Prostate gland (tissue), 2 donors: ENCODE results near the gene NHLH2. TPM values are rescaled to one million over a fixed set of nuclear protein-coding genes. Genes with fewer than 3 reads are reported as not detected.

Experiments
- DNase-seq: peaks from one replicate; pipeline ENCODE4 v3.0.0-alpha.2; 2019; ENCODE audit warnings: low spot score
- H3K27ac ChIP-seq, 2 donors: fragments of 200-600 bp; sonication (generic); 2 replicates each; pipeline ENCODE4 v1.5.1; 2017 to 2019
- H3K27me3 ChIP-seq: fragments of 200-600 bp; sonication (generic); replicated peaks from 2 replicates; pipeline ENCODE4 v1.5.1; 2019; ENCODE audit not compliant: insufficient read depth
- H3K36me3 ChIP-seq, 2 donors: fragments of 200-600 bp; sonication (generic); 1 replicate in 1 of 2; 2 replicates in 1 of 2; pipeline versions ENCODE4 v1.5.1 to v1.8.1; 2017 to 2019
- H3K4me1 ChIP-seq: fragments of 200-600 bp; sonication (generic); replicated peaks from 2 replicates; pipeline ENCODE4 v1.5.1; 2019
- H3K4me3 ChIP-seq, 2 donors: fragments of 200-600 bp; sonication (generic); 2 replicates each; pipeline ENCODE4 v1.5.1; 2017 to 2019
- H3K9me3 ChIP-seq: fragments of 200-600 bp; sonication (generic); 2 replicates; pipeline ENCODE4 v1.5.1; 2017
- POLR2A ChIP-seq: fragments of 450-650 bp; IDR thresholded peaks from one replicate; pipeline ENCODE4 v1.6.1; 2016; ENCODE audit warnings: antibody characterized with exemption, mild to moderate bottlenecking
- POLR2AphosphoS5 ChIP-seq: sonication (generic); formaldehyde crosslinking; IDR thresholded peaks from one replicate; pipeline ENCODE4 v1.6.1; 2017; ENCODE audit warnings: antibody characterized with exemption
- WGBS: methylation state at CpG from one replicate; pipeline ENCODE4 v1.1.5; 2018; 5-methylcytosine and 5-hydroxymethylcytosine counted together
- intact Hi-C: fragments of 100-400 bp; cut with DNase I; formaldehyde crosslinking; loops from one replicate; pipeline ENCODE4 v1.14.2; 2022
- total RNA-seq, 2 donors: library from RNA; depleted of rRNA; stranded (reverse); fragments of >200 nt; gene quantifications; one replicate each; pipeline ENCODE4 v1.1.0, GENCODE V29; 2016
- TF ChIP-seq, protein P1 (sequence below), 4 experiments: fragments of 200-600 bp in 2 of 4; fragments of 450-650 bp in 2 of 4; sonication (generic) in 2 of 4; IDR thresholded peaks; 1 replicate in 3 of 4; 2 replicates in 1 of 4; pipeline ENCODE4 v1.5.1; 2016 to 2019; ENCODE audit warnings: antibody characterized with exemption in 4 of 4, mild to moderate bottlenecking in 2 of 4, moderate library complexity in 2 of 4

NHLH2 gene
- total RNA-seq, 2 donors from 2014 or later = 0.74 TPM; not detected in 1

DNA sequence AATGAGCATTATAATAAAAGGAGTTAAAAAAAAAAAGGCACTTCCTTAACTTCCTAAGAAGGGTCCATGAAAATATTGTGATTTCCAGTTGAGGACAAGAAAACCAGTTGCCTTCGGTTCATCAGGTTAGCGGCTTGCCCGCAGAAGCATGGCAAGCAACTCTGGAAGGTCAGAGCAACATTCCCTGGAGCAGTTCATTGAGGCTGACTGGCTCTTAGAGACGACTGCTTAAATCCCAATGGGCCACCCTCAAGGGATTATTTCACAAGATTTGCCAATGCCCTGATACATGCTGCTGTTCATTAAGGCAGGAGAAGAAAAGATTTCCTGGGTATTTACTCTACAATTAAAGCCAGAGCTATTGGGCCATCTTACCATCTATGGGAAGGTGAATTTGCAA is 43.4 kb downstream of the NHLH2 start:
- Histone ChIP-seq H3K27me3 (peaks cover 2% of the 10 kb centered on the region), H3K9me3 (no peaks in the 10 kb centered on the region), H3K27ac (no peak overlapping the region), H3K36me3 (no peaks in the 10 kb centered on the region), H3K4me1 (no peaks in the 10 kb centered on the region), H3K4me3 (no peak overlapping the region)
- TF ChIP-seq, protein P1, sequence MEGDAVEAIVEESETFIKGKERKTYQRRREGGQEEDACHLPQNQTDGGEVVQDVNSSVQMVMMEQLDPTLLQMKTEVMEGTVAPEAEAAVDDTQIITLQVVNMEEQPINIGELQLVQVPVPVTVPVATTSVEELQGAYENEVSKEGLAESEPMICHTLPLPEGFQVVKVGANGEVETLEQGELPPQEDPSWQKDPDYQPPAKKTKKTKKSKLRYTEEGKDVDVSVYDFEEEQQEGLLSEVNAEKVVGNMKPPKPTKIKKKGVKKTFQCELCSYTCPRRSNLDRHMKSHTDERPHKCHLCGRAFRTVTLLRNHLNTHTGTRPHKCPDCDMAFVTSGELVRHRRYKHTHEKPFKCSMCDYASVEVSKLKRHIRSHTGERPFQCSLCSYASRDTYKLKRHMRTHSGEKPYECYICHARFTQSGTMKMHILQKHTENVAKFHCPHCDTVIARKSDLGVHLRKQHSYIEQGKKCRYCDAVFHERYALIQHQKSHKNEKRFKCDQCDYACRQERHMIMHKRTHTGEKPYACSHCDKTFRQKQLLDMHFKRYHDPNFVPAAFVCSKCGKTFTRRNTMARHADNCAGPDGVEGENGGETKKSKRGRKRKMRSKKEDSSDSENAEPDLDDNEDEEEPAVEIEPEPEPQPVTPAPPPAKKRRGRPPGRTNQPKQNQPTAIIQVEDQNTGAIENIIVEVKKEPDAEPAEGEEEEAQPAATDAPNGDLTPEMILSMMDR (IDR thresholded peaks at IDR 0.05) = no peak
- TF ChIP-seq POLR2A (no peak), POLR2AphosphoS5 (no peak)
- 92% methylated on average over 4 of the region's 4 CpGs for WGBS
- intact Hi-C loops = no loop called here
- no peak for DNase-seq

DNA sequence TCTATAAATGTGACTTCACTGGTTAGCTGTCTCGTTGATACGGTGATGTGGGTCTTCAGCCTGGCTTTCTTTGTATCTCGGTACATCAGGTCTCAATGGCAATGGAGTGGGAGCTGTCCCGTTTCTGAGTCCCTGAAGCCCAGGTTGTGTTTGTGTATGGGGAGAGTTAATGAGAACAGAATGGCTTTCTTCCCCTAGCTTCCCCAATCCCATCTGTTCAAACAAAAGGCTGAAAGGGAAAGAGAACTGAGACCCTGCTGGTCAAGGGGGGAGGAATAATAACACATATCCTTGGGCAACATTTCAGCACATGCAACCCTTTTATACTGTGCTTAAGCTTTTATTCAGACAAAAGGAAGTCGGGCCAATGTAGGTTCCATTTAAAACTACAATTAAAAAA is 44.0 kb downstream of the NHLH2 start:
- WGBS = 56% methylated on average over 5 of the region's 5 CpGs
- intact Hi-C loops = no loop called here
- H3K36me3 ChIP-seq = no peaks in the 10 kb centered on the region
- H3K27me3 ChIP-seq = peaks cover 2% of the 10 kb centered on the region
- TF ChIP-seq, protein P1 (IDR thresholded peaks at IDR 0.05) = no peak
- no peak for TF ChIP-seq POLR2AphosphoS5
- TF ChIP-seq POLR2A = no peak
- no peak for DNase-seq
- no peaks in the 10 kb centered on the region for H3K9me3 ChIP-seq
- H3K4me3 ChIP-seq = no peak overlapping the region
- H3K4me1 ChIP-seq = no peaks in the 10 kb centered on the region
- H3K27ac ChIP-seq = no peak overlapping the region

DNA sequence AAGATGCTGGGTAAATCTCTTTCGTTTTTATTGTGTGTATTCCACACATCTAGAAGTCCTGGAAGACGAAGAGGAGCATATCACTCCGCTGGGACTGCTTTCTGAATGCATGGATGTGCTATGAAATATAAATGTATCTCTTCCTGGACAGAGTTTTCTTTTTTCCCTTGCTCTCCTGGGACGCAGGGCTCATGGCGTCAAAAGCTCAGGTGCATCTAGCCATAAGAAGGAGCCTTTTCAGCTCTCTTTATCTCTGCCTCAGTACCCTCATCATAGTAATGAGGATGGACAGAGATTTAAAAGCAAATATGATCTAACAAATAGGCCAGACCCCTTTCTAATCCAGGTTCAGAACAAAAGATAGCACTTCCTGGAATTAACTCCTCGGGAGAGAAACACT is 44.9 kb downstream of the NHLH2 start:
- Histone ChIP-seq H3K9me3 (no peaks in the 10 kb centered on the region), H3K4me3 (no peak overlapping the region), H3K27me3 (peaks cover 2% of the 10 kb centered on the region), H3K36me3 (no peaks in the 10 kb centered on the region), H3K4me1 (no peaks in the 10 kb centered on the region), H3K27ac (no peak overlapping the region)
- TF ChIP-seq POLR2A = no peak
- TF ChIP-seq, protein P1 (IDR thresholded peaks at IDR 0.05) = no peak
- no peak for TF ChIP-seq POLR2AphosphoS5
- intact Hi-C loops = no loop called here
- WGBS = 89% methylated on average over 6 of the region's 6 CpGs
- no peak for DNase-seq

DNA sequence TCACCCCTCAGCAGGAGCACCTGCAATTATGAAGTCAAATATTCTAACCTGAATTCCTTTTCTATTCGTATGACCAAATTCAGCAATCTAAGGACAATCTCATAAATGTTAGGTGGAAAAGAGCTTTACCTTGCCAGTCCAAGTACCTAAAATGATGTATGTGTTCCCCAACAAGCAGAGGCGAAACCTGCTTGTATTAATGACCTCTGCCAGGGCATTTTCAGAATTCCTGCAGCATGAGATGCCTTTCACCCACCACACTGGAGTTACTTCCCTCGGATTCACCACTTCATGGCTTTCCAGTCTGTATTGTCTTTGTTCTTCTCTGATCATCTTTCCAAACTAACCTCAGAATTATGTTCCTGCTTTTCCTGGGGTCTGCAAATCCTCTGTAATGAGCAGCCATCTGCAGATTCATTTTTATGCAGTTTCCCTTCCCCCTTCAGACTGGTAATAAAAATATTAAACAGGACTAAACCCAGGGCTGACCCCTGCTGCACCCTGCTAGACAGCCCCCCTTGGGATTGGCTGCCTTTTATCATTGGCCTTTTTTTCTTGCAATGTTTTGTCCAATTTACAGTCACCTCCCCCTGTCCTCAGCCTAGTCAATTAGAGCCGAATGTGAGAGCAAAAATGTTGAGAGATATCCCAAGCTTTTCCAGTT is 45.8 kb downstream of the NHLH2 start:
- H3K27me3 ChIP-seq = peaks cover 2% of the 10 kb centered on the region
- intact Hi-C loops = no loop called here
- 47% methylated on average over 4 of the region's 4 CpGs for WGBS
- no peaks in the 10 kb centered on the region for H3K4me1 ChIP-seq
- H3K36me3 ChIP-seq = no peaks in the 10 kb centered on the region
- TF ChIP-seq, protein P1 (IDR thresholded peaks at IDR 0.05) = no peak
- no peak for TF ChIP-seq POLR2A
- TF ChIP-seq POLR2AphosphoS5 = peak; percentile 30
- no peaks in the 10 kb centered on the region for H3K9me3 ChIP-seq
- DNase-seq = peak; percentile 25
- H3K4me3 ChIP-seq = no peak overlapping the region
- no peak overlapping the region for H3K27ac ChIP-seq

DNA sequence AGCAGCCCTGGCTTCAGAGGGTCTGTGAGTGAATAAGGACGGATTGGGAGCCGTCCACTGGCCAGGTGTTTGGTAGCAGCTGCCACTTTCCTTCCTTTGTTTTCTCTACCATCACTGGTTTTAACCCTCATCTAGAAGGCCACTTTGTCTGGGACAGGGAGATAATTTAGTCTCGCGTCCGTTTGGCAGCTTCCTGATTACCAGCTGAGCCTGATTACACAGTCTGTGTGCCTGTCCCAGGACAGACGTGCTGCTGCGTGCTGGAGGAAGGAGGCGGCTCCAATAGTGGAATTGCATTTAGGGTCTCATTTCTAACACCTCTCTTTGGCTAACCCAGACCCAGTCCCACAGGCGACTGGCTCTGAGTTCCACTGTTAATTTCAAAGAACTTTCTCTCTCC is 47.8 kb downstream of the NHLH2 start:
- no peaks in the 10 kb centered on the region for H3K9me3 ChIP-seq
- no peaks in the 10 kb centered on the region for H3K36me3 ChIP-seq
- no peaks in the 10 kb centered on the region for H3K4me1 ChIP-seq
- H3K4me3 ChIP-seq = no peak overlapping the region
- 11% methylated on average over 9 of the region's 9 CpGs for WGBS
- no peak overlapping the region for H3K27ac ChIP-seq
- intact Hi-C loops = no loop called here
- peaks cover 2% of the 10 kb centered on the region for H3K27me3 ChIP-seq
- DNase-seq = no peak
- no peak for TF ChIP-seq POLR2A
- TF ChIP-seq, protein P1 (IDR thresholded peaks at IDR 0.05) = no peak
- TF ChIP-seq POLR2AphosphoS5 = no peak
